Stimulated activated CD4-positive, alpha-beta T cell treated with anti-CD3 and anti-CD28 coated beads, Interleukin-12 subunit alpha, Interleukin-12 subunit beta, amount 100 ng/mL, for 48 hours (primary cell): Measurements from ENCODE around the gene TAP2.
A peak's percentile ranks its signal among the peaks of the same experiment; 100 is the strongest.

ENCODE experiments used
- DNase-seq, 3 donors: peaks; one replicate each; pipeline ENCODE4 v3.0.0-alpha.2; 2020; ENCODE audit warnings: low read depth in 2 of 3, low spot score in 1 of 3

The TAP2 gene

DNA sequence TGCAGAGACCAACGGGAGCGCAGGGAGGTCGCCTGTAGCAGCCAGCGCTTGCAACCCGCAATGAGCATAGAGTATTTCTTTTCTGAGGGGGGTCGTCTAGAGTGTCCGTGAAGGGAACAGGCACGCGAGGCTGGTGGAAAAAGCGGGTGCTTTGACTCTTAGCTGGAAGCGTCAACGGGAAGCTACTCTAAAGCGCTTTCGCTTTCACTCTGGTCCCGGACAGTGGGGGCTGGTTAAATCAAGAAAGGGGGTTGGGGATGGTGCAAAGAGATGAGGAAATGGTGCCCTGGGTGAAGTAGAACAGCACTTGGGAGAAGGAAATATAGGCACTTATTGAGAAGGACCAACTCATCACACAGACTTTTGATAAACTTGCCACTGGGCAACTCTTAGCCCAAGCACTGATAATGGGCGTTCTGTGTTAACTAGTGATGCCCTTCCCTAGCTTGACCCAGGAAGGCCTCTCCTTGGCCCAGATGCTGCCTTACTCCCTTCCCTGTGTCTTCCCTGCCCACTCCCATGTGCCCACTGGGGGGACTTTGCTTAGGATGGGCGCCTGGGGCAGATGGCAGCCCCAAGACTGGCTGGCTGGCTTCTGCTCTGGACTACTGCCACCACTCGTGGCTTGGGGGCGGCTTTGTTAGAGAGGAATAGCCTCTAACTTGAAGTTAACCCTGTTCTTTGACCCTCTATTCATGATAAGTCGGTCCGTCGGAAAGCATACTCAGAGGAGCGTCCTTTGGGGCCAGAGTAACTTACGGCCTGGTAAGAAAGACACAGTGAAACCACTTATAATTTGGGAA, 16.0 kb upstream of the TAP2 start:
- DNase-seq: peak in 1 of 3 donors; percentile 54

DNA sequence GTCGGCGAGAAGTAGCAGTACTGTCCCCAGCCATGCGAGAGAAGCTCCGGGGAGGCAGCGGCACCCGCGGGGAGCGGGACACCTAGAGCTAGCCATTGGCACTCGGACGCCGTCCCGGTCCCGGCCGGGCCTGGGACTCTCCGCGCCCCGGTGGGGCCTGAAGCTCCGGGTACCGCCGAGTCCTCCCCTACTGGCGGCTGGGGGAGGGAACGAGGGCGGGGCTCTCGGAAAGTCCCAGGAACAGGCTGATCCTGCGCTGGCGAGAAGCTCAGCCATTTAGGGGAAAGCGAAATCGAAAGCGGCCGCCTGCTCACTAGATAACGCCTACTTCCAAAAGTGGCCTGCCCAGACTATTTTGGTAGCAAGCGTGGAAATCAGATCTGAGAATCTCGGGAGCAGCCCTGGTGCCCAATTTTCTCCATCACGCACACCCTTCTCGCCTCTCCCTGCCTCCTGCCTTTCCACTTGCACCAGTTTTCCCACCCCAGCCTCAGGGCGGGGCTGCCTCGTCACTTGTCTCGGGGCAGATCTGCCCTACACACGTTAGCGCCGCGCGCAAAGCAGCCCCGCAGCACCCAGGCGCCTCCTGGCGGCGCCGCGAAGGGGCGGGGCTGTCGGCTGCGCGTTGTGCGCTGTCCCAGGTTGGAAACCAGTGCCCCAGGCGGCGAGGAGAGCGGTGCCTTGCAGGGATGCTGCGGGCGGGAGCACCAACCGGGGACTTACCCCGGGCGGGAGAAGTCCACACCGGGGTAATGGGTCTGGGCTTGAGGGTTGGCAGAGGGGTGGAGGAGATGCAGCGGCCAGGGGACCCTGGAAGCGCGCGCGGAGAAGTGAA, 15.2 kb upstream of the TAP2 start, which contains the start of the genes PSMB9 and TAP1:
Gene PSMB9 (plus strand): TSS at position 652 of the 835 bp plus-strand sequence. CDS start 38 bp downstream, at position 690.
Gene TAP1 (minus strand): TSS at position 164 of the 835 bp plus-strand sequence. CDS start 68 bp downstream, at position 96.
- peak; percentile 93 to 96 (median 94) for DNase-seq

DNA sequence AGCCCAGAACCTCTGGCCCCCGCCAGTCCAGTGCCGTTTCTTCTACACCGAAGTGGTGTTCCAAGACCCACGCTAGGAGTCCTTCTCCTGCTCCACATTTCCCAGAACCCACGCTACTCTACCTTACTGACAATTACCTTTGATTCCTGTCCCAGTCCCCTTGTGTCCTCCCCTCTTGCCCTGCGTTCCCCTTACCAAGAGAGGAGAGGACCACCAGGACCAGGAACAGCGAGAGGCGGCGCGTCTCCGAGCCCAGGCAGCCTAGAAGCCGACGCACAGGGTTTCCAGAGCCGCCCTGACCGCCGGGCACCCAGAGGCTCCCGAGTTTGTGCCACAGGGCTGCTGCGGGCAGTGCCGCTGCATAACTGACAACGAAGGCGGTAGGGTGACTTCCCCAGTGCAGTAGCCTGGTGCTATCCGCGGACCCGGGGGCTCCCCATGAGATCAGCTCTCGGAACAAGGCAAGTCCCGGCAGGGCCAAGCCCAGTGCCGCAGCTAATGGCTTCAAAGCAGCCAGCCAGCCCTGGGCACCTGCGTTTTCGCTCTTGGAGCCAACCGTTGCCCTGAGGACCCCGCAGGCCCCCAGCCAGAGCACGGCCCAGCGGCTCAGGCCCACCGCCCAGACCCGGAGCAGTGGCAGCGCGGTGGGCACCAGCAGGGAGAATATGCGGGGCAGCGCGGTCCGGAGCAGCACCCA, 14.5 kb upstream of the TAP2 start:
- peak in 1 of 3 donors; percentile 48 for DNase-seq

DNA sequence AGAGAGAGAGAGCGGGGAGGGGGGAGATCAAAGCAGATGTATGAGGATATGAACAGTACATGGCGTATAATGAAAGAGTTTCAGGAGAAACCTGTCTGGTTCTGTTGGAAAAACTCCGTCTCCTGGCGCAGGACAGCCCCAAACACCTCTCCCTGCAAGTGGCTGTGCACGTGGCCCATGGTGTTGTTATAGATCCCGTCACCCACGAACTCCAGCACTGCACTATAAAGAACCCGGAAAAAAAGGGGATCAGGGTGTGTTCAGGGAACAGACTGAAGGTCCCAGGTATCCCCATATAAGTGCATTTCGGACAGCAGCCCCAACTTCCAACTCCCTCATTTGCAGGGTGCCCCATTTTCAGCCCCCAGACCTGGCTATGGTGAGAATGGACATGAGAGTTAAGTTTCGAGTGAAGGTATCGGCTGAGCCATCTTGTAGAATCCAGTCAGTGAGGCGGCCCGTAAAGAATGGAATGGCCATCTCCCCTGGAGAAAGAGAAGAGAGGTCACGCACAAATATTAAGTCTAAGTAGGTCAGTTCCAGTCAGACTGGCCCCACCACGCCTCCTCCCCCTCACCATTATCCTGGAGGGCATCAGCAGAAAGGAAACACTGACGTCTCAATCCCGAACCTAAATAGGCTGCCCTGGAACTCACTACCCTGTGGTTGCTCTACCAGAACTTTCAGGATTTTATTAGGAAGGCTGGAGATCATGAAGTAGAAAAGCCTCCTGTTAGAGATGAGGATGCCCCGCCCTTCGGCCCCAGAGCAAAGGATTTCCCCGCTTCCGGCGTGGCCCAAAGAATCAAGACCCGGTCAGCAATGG, 13.7 kb upstream of the TAP2 start:
- DNase-seq: peak in 1 of 3 donors; percentile 40

DNA sequence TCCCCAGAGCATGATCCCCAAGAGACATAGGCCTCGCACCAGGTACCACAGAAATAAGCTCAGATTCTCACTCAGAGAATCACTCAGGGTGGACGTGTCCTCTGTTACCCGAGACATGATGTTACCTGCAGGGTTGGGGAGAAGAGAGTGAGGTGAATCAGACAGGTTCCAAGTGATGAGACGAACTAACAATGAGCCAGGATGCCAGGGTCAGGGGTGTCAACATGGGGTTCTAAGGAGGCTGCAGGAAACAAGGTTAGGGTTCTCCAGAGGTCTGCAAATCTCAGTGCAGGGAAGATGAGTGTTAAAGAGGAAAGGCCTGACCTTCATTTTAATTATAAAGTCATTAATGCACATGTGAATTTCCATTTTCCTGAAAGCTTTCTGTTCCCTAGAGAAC, 12.5 kb upstream of the TAP2 start:
- DNase-seq: no peak

DNA sequence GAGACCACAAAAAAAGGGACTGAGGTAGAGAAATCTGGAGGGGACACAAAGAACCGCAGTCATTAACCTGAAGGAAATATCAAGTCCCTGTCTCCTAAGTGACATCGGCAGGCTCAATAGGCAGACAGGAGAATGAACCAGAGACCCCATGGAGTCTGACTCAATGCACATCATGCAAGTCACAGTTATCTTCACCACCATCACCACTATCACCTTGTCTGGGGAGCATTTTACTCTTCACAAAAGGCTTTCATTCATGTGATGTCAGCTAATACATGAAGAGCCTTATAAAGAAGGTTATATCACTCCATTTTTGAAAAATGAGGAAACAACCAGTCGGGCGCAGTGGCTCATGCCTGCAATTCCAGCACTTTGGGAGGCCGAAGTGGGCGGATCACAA, 10.6 kb upstream of the TAP2 start:
- no peak for DNase-seq

DNA sequence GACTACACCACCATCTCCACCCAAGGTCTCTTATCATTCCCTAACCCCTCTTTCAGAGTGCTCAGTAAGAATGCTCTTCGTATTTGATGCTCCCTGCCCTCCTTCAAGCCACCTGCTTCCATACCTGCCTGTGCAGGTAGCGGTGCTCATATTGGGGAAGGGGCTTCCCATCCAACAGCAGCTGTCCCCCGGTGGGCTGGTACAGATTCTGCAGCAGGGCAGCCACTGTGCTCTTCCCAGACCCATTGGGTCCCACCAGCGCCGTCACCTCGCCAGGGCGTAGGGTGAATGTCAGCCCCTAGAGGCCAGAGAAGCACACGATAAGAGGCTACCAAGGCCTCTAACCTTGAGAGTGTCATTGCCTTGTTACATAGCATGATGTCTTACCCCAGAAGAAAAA, 9.3 kb upstream of the TAP2 start:
- no peak for DNase-seq

DNA sequence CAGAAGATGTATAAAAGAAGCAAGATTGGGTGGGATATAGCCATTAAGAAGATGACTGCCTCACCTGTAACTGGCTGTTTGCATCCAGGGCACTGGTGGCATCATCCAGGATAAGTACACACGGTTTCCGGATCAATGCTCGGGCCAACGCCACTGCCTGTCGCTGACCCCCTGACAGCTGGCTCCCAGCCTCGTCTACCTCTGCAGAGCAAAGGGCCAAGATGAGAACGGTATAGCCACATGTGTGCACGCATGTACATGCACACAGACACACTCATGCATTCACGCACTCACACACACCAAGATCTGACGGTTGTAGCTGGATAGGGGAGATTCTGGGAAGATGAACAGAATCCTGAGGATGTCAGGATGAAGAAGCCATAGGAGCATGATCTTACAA, 8.5 kb upstream of the TAP2 start:
- DNase-seq: no peak

DNA sequence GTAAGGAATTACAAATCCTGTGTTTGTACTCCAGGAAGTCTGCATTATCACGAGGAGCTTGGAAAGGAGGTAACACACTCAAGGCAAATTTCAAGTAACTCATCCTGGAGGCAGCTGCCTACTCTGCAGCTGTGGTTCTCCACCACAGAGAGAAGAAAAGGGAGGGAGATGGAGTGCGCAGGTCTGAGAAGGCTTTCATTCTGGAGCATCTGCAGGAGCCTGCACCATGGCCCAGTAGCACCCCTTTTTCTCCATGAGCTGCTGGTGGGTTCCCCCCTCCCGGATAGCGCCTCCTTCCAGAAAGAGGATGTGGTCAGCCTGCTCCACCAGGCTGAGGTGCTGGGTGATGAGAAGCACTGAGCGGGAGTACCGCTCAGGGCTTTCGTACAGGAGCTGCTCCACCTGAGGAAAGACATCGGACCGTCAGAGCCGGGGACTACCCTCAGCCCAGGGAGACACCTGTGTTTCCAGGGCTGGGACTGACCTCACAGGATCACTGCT, 6.9 kb upstream of the TAP2 start:
- DNase-seq: peak in 1 of 3 donors; percentile 34

DNA sequence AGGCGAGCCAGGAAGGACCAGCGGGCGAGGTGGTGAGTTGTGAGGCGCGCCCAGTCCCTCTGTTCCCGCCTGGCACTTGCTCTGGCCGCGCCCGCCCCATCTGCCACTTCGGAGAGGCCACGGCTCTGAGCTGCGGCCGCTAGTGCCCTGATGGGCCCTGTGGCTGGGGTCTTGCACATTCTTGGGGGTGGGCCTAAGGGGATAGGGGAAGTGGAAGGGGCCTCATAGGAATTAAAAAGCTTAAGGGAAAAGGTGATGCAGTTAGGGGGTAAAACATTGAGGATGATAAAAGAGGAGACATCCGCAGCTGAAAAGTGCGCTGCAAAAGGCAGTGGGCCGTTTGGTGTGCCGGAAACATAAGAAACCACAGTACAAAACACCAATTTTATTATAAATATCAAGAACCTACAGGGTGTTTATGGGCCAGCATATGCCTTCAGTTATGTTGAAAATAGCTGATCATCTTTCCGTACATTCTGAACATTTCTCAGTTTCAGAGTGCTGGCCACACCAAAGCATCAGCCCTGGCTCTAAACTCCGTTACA, 6.4 kb upstream of the TAP2 start:
- DNase-seq: no peak

DNA sequence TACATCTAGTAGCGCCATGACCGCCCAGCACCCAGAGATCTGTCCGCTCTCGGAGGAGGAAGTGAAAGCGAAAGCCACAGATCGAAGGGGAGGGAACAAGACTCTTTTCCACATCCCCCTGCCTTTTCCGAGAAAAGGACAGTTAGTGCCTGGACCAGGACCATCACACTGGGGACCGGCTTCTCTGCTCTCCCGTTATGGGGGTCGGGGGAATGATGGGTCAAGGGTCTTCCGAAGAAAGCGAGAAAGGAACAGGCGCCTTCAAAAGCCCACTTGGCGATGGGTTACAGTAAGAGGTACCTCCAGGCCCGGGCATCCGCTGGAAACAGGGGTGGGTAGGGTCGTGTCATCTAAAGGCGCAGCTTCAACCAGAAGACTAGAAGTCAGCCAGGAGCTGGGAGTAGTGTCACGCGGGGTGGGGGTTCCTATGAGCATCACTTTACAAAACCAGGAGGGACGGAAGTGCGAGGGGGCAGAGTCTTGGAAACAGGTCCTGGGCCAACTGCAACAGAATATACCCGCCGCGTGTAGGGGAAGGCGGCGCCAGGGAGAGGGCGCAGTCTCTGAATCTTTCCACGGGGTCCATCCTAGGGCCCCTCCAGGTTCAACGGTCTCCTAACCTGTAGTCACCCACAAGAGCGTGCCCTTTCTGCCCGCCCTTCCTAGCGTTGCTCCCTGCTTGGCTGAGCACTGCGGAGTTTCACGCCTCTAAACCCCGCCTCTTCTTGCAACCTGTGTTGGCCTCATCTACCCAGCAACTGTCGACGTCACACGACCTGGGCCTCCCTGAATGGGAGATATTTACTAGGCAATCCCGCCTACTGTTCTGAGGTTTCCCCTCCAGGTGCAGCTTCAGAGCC, 5.7 kb upstream of the TAP2 start, which contains the start of gene PSMB8:
Gene PSMB8 (minus strand): TSS at position 69 of the 860 bp plus-strand sequence. CDS start 51 bp downstream, at position 18.
- peak; percentile 95 to 99 (median 95) for DNase-seq

DNA sequence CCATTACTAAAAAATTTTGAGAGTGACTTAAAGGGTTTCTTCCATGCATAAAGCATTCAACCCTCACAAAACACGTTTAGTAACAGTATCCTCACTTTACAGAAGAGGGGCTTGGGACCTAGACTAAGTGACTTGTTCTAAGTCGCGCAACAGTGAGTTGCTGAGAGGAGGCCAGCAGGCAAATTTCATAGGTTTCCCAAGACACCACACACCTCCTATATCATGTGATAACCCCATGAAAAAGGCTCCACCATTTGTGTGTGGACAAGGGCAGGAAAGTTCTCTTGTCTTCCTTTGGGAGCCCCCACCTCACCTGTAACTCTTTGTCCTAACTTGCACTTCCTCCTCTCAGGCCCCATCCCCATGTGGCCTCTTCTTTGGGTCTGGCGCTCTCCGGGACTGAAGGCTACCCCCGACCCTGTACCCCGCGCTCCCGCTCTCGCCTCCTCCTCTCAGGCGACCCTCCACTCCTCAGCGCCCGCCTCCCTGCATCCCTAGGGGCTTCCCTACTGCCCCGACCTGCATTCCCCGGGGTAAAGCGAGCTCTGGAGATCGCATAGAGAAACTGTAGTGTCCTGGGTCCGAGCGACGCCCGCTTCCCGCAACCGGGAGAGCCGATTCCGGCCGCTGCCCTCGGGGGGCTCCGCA, 4.9 kb upstream of the TAP2 start:
- no peak for DNase-seq

DNA sequence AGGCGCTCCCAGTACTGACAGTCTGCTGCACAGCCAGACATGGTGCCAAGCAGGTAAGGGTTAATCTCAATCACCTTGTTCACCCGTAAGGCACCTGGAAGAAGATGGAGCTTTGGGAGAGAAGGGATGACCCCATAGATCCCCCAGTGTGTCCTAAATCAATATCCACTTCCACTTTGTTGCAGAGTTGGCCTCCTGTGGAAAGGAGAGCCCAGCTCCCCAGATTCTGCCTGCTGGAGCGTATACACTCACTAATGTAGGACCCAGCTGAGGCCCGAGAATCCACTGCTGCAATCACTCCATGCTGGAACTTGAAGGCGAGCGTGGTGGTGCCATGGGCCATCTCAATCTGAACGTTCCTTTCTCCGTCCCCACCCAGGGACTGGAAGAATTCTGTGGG, 4.2 kb upstream of the TAP2 start:
- DNase-seq: no peak

DNA sequence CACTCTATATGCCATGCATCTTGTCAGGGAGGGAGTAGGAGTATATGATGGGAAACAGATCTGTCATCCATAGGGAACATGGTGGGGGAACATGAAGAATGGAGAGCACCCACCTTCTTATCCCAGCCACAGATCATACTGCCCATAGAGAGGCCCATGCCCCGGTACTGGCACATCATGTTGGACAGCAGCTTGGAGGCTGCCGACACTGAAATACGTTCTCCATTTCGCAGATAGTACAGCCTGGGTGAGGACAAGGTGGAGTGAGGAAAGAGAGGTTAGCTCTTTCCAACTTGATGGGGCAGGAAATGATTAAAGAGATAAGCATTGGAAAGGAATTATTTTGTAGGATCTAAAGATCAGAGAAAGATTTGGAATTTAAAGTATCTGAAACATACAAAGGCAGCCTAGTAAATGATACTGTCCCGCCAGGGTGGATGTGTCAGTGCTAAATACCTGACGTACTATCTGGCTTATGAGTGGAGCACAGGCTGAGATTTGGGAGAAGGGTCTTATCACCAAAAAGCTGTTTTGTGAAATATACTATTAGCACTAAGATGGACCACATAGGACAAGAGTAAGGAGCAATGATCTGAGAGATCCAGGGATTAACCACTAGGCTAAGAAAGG, 3.6 kb upstream of the TAP2 start:
- no peak for DNase-seq

DNA sequence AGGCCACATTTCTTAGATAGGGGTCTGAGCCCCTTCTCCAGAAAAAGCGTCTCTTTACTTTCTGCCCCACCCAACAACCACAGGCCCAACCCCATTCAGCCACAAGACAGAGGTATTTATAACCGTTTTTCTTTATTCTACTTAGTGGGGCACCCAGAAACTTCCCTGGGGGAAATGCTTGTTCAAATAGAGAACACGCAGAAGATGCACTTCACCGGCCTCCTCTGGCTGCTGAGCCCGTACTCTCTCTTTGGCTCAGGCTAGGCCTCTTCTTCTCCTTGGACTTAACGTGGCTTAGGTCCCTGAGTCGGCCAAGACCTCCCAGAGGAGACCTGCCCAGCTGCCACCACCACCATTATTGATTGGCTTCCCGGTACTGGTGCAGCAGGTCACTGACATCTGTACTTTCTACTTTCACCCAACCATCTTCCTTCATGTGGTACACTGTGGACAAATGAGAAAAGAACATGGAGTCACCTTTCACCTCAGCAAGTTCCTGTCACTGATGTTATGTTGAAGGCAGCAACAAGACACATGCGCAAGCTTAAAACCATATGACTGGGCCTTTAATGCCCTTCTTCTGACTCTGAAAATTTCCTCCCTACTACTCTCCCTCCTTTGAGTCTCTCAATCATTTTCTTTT, 2.2 kb upstream of the TAP2 start:
- peak in 1 of 3 donors; percentile 17 for DNase-seq

DNA sequence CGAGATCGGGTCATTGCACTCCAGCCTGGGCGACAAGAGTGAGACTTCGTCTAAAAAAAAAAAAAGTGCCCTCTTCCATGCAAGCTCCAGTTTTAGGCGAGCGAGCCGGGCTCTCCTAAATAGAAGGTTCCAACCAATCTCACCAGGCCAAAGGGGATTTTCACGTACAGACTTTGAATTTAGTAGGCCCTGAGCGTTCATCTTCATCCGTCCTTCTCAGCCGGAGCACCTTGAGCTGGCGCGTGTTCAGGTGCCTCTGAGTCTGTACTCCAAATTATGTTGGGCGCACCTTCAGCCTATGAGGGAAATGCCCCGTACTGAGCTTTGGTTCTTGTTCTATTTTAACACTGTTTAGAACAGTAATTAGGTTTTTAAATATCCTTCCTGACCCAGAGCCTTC, 817 bp upstream of the TAP2 start:
- no peak for DNase-seq

DNA sequence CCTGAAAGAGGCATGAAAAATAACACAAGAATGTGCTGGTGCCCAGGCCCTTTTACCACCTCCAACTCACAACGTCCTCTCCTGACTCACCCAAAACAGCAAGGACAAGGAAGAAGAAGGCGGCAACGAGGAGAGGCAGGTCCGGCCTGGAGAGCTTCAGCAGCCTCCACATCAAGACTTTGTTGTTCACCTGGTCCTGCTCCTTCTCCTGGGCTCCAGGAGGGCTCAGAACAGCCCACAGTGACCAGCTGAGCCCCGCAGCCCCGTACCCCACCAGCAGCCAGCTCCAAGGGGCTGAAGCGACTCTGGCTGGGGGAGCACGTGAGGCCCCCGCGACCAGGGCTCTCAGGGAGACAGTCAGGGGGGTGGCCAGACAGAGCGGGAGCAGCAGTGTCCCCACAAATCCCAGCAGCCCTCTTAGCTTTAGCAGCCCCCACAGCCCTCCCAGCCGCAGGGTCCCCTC, 857 bp downstream of the TAP2 start:
- no peak for DNase-seq
